ENCODE measurements around the gene WASF1.
A peak's percentile ranks its signal among the peaks of the same experiment; 100 is the strongest.

WASF1 gene

DNA sequence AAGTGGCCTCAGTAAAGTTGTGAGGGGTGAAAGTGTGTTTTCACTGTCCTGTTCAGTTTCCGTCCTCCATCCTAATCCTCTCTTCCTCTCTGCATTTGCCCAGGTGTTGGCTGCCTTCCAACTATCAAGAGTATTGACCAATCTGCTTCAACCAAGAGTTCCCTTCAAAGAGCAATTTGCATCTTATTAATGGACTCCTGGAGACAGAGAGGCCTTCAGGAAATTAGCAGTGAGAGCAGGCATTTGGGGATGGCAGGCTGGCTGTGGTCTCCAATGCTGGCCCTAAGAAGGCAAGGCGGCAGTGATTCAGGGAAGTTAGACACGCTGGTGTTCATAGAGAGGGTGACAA is 124.1 kb downstream of the WASF1 start:
- H3K4me2 ChIP-seq (ENCODE audit: low read depth, low read length, poor library complexity, severe bottlenecking), result no peak overlapping the region
- TF ChIP-seq CTCF (conservative IDR thresholded peaks at IDR 0.05; ENCODE audit: low read length) (no peak), EZH2phosphoT487 (IDR thresholded peaks at IDR 0.05; ENCODE audit: borderline replicate concordance) (no peak)
- H3K36me3 ChIP-seq (ENCODE audit: insufficient read depth, low read length), result no peaks in the 10 kb centered on the region
- H3K4me1 ChIP-seq (ENCODE audit: insufficient read depth, low read length, poor library complexity, severe bottlenecking), result no peaks in the 10 kb centered on the region
- H4K20me1 ChIP-seq (ENCODE audit: insufficient read depth, low read length, poor library complexity, severe bottlenecking), result no peaks in the 10 kb centered on the region
- H3K27me3 ChIP-seq (ENCODE audit: insufficient read depth, low read length, poor library complexity, severe bottlenecking), result no peaks in the 10 kb centered on the region
- H3K4me3 ChIP-seq (ENCODE audit: low read length, poor library complexity, severe bottlenecking), result no peak overlapping the region
- no peaks in the 10 kb centered on the region for H3K9me2 ChIP-seq (replicated peaks; ENCODE audit: low read depth, low read length)
- no peaks in the 10 kb centered on the region for H3F3A ChIP-seq (ENCODE audit: low read depth)
- no peak overlapping the region for H2AFZ ChIP-seq (ENCODE audit: low read length)
- H3K79me2 ChIP-seq (ENCODE audit: insufficient read depth, low read length), result no peaks in the 10 kb centered on the region
- H3K9ac ChIP-seq (ENCODE audit: low read depth, low read length, poor library complexity, severe bottlenecking), result no peak overlapping the region
- no peaks in the 10 kb centered on the region for H3K9me3 ChIP-seq (ENCODE audit: insufficient read depth, low read depth, low read length)

DNA sequence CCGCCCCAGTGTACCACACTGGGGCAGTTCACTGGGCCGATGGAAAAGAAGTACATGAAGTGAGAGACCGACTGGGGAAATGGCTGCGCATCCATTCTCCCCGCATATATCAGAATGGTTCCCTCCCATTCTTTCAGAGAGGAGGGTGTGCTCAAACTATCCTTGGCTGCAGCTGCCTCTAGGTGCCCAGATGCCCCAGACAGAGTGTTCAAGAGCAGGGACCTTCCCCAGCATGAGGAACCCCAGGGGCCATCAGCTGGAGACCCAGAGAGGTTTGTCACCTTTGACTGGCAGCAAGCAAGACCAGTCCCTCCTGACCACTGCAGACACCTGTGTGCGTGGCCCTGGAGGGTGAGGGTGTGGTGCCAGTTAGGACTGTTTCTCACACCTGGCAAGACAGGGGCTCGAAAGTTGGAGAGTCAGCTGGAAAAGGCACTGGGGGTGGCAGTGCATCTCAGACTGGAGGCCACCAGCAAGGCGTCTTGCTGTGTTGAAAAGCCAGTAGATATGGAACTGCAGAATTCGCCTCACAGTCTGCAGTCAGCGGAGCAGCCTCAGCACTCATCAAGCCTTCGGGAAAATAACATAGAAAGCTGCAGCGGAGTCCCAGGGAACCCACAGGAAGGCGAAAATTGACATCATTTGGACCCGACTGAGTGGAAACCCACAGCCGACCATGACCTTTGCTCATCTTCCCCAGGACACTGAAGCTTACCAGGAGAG is 124.6 kb downstream of the WASF1 start:
- no peaks in the 10 kb centered on the region for H4K20me1 ChIP-seq (ENCODE audit: insufficient read depth, low read length, poor library complexity, severe bottlenecking)
- no peak for TF ChIP-seq EZH2phosphoT487 (IDR thresholded peaks at IDR 0.05; ENCODE audit: borderline replicate concordance)
- TF ChIP-seq CTCF (conservative IDR thresholded peaks at IDR 0.05; ENCODE audit: low read length), result no peak
- no peaks in the 10 kb centered on the region for H3K79me2 ChIP-seq (ENCODE audit: insufficient read depth, low read length)
- H3F3A ChIP-seq (ENCODE audit: low read depth), result no peaks in the 10 kb centered on the region
- no peak overlapping the region for H2AFZ ChIP-seq (ENCODE audit: low read length)
- no peaks in the 10 kb centered on the region for H3K36me3 ChIP-seq (ENCODE audit: insufficient read depth, low read length)
- no peaks in the 10 kb centered on the region for H3K9me3 ChIP-seq (ENCODE audit: insufficient read depth, low read depth, low read length)
- H3K4me2 ChIP-seq (ENCODE audit: low read depth, low read length, poor library complexity, severe bottlenecking), result no peak overlapping the region
- H3K4me3 ChIP-seq (ENCODE audit: low read length, poor library complexity, severe bottlenecking), result no peak overlapping the region
- H3K27me3 ChIP-seq (ENCODE audit: insufficient read depth, low read length, poor library complexity, severe bottlenecking), result no peaks in the 10 kb centered on the region
- no peaks in the 10 kb centered on the region for H3K9me2 ChIP-seq (replicated peaks; ENCODE audit: low read depth, low read length)
- H3K4me1 ChIP-seq (ENCODE audit: insufficient read depth, low read length, poor library complexity, severe bottlenecking), result no peaks in the 10 kb centered on the region
- no peak overlapping the region for H3K9ac ChIP-seq (ENCODE audit: low read depth, low read length, poor library complexity, severe bottlenecking)

DNA sequence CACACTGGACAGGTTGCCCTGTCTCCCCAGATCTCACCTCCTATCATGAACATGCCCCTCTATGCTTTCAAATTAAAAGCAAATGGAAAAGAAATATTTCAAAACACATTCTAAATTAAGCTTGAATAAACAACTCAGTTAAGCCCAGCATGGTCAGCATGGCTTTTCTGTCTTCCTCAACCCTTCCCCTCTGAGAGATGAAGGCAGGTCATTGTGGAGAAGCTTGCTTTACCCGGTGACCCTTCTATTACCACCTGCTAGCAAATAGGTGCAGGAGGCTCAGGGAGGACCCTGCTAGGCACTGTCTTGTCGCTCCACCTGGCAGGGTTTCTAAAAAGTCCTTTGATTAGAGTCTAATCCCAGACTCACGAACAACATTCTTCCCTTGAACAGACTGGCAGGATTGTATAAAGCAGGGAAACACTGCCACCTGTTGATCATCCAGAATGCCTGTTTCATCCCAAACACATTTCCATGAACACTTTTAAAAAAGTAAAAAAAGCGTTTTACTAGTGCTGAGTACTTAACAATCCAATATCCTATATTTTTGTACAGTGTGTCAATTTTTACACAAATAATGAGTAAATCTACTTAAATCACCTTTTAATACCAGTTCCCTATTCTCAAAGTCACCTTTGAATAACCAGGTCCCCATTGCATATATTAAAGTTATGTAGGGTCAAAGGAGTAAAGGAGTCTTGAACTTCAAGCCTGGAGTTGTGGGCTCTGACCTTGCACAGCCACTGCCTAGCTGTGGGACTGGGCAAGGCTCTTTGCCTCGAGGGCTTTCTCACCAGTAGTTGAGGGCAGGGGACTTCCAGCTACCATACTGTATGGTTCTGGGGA is 125.9 kb downstream of the WASF1 start:
- no peak overlapping the region for H3K4me3 ChIP-seq (ENCODE audit: low read length, poor library complexity, severe bottlenecking)
- H3K4me1 ChIP-seq (ENCODE audit: insufficient read depth, low read length, poor library complexity, severe bottlenecking), result no peaks in the 10 kb centered on the region
- no peak overlapping the region for H3K4me2 ChIP-seq (ENCODE audit: low read depth, low read length, poor library complexity, severe bottlenecking)
- no peaks in the 10 kb centered on the region for H4K20me1 ChIP-seq (ENCODE audit: insufficient read depth, low read length, poor library complexity, severe bottlenecking)
- no peaks in the 10 kb centered on the region for H3K9me2 ChIP-seq (replicated peaks; ENCODE audit: low read depth, low read length)
- no peak for TF ChIP-seq EZH2phosphoT487 (IDR thresholded peaks at IDR 0.05; ENCODE audit: borderline replicate concordance)
- TF ChIP-seq CTCF (conservative IDR thresholded peaks at IDR 0.05; ENCODE audit: low read length), result peak; percentile 89
- H3K36me3 ChIP-seq (ENCODE audit: insufficient read depth, low read length), result no peaks in the 10 kb centered on the region
- peak overlapping the region; percentile 59 for H2AFZ ChIP-seq (ENCODE audit: low read length)
- no peaks in the 10 kb centered on the region for H3K9me3 ChIP-seq (ENCODE audit: insufficient read depth, low read depth, low read length)
- no peak overlapping the region for H3K9ac ChIP-seq (ENCODE audit: low read depth, low read length, poor library complexity, severe bottlenecking)
- no peaks in the 10 kb centered on the region for H3K27me3 ChIP-seq (ENCODE audit: insufficient read depth, low read length, poor library complexity, severe bottlenecking)
- H3F3A ChIP-seq (ENCODE audit: low read depth), result no peaks in the 10 kb centered on the region
- H3K79me2 ChIP-seq (ENCODE audit: insufficient read depth, low read length), result no peaks in the 10 kb centered on the region
